Neural crest cell (in vitro differentiated cells): ENCODE measurements around the gene KIAA1328. TPM values are rescaled to one million over a fixed set of nuclear protein-coding genes. Genes with fewer than 3 reads are reported as not detected.

ENCODE experiments used
- DNase-seq: peaks from one replicate; pipeline ENCODE4 v3.0.0; 2021; ENCODE audit warnings: low read depth, mixed read lengths, low spot score
- H3K27ac Mint-ChIP-seq: one replicate; pipeline ENCODE4 v1.8.0; 2021; ENCODE audit warnings: mild to moderate bottlenecking, mixed read lengths; ENCODE audit not compliant: unreplicated experiment
- H3K27me3 Mint-ChIP-seq: 2 replicates; pipeline ENCODE4 v1.8.0; 2021; ENCODE audit warnings: low read depth, mild to moderate bottlenecking, mixed read lengths
- H3K36me3 Mint-ChIP-seq: 2 replicates; pipeline ENCODE4 v1.8.0; 2021; ENCODE audit warnings: low read depth, mild to moderate bottlenecking, mixed read lengths
- H3K4me1 Mint-ChIP-seq: 2 replicates; pipeline ENCODE4 v1.8.0; 2021; ENCODE audit warnings: mixed read lengths
- H3K4me3 Mint-ChIP-seq: one replicate; pipeline ENCODE4 v1.8.0; 2021; ENCODE audit warnings: mild to moderate bottlenecking, mixed read lengths
- H3K9me3 Mint-ChIP-seq: 2 replicates; pipeline ENCODE4 v1.8.0; 2021; ENCODE audit warnings: mixed read lengths
- CTCF ChIP-seq: fragments of 200-600 bp; sonication (generic); conservative IDR thresholded peaks from 2 replicates; pipeline ENCODE4 v1.5.0; 2021; ENCODE audit warnings: antibody characterized with exemption, mild to moderate bottlenecking
- total RNA-seq: library from RNA; stranded (reverse); gene quantifications from 2 replicates; pipeline ENCODE4 v1.2.1, GENCODE V29; 2021

KIAA1328 gene
- total RNA-seq, 1 donor from 2014 or later: 12.3 TPM

- Mint-ChIP-seq H3K27ac (no peak overlapping the region), H3K27me3 (no peaks in the 10 kb centered on the region), H3K36me3 (peaks cover 6% of the 10 kb centered on the region), H3K9me3 (no peaks in the 10 kb centered on the region), H3K4me1 (no peaks in the 10 kb centered on the region), H3K4me3 (no peak overlapping the region)
- no peak for DNase-seq
- TF ChIP-seq CTCF: no peak
Observed at GRCh38 chr18:36977121-36977520, 148.2 kb downstream of the KIAA1328 start.

GRCh38 chr18:36993068-36993467 lies 164.1 kb downstream of the KIAA1328 start:
- no peak for DNase-seq
- TF ChIP-seq CTCF: no peak
- no peaks in the 10 kb centered on the region for H3K27me3 Mint-ChIP-seq
- H3K4me1 Mint-ChIP-seq: no peaks in the 10 kb centered on the region
- H3K4me3 Mint-ChIP-seq: no peak overlapping the region
- H3K36me3 Mint-ChIP-seq: peaks cover 4% of the 10 kb centered on the region
- H3K27ac Mint-ChIP-seq: no peak overlapping the region
- peaks cover 2% of the 10 kb centered on the region for H3K9me3 Mint-ChIP-seq

GRCh38 chr18:37006742-37007141 lies 177.8 kb downstream of the KIAA1328 start:
- Mint-ChIP-seq H3K4me3 (no peak overlapping the region), H3K27me3 (no peaks in the 10 kb centered on the region), H3K27ac (no peak overlapping the region)

GRCh38 chr18:37012452-37012851 lies 183.5 kb downstream of the KIAA1328 start:
- Mint-ChIP-seq H3K4me1 (no peaks in the 10 kb centered on the region), H3K36me3 (peaks cover 23% of the 10 kb centered on the region), H3K27ac (no peak overlapping the region), H3K9me3 (peaks cover 19% of the 10 kb centered on the region), H3K4me3 (no peak overlapping the region), H3K27me3 (no peaks in the 10 kb centered on the region)
- no peak for DNase-seq
- no peak for TF ChIP-seq CTCF

More at GRCh38 chr18:37006742-37007141, 177.8 kb downstream of the KIAA1328 start:
- H3K9me3 Mint-ChIP-seq: peaks cover 7% of the 10 kb centered on the region
- no peaks in the 10 kb centered on the region for H3K36me3 Mint-ChIP-seq
- TF ChIP-seq CTCF: no peak
- no peaks in the 10 kb centered on the region for H3K4me1 Mint-ChIP-seq
- DNase-seq: no peak

GRCh38 chr18:37019157-37019827 lies 190.4 kb downstream of the KIAA1328 start:
- peaks cover 38% of the 10 kb centered on the region for H3K36me3 Mint-ChIP-seq
- no peaks in the 10 kb centered on the region for H3K27me3 Mint-ChIP-seq
- peaks cover 25% of the 10 kb centered on the region for H3K9me3 Mint-ChIP-seq
- TF ChIP-seq CTCF: peak; percentile 52
- H3K4me1 Mint-ChIP-seq: no peaks in the 10 kb centered on the region
- DNase-seq: no peak
- no peak overlapping the region for H3K27ac Mint-ChIP-seq
- H3K4me3 Mint-ChIP-seq: no peak overlapping the region
